HK-2 (cell line): ENCODE measurements around the gene CTDP1.
"Not testable (repeated sequence)": the region's sequence is repeated elsewhere in the genome, so short reads cannot be mapped to it uniquely, and the experiment has no call there.

Experiments used
- DNase-seq: peaks from one replicate; pipeline ENCODE4 v3.0.0-alpha.2; 2018; ENCODE audit not compliant: unreplicated experiment

Gene CTDP1

DNA sequence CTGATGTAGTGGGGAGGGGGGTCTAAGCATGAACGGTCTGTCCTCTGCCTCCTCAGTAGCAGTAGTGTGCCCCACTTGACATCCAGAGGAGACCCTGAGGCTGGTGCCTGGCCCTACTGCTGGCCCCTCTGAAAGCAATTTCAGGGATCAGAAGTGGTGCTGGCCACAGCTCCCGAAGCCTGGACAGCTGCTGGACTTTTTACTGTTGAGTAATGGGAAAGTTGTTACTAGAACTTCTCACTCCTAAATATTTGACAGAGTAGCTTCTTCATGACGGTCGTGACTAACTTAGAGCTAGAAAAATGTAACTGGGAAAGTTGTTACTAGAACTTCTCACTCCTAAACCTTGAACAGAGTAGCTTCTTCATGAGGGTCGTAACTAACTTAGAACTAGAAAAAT, 23.3 kb downstream of the CTDP1 start:
- DNase-seq = no peak

DNA sequence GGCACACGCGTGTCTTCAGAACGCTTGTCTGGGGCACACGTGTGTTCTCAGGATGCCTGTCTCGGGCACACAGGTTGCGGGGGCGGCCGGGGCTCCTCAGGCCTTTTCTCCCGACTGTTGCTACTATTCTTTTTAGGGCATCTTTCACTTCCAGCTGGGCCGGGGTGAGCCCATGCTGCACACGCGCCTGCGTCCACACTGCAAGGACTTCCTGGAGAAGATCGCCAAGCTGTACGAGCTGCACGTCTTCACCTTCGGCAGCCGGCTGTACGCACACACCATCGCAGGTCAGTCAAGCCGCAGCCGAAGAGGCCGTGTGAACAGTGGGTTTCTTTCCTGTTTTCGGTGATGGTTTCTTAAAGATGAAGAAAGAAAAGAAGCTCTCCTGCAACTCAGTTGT, 25.0 kb downstream of the CTDP1 start:
- no peak for DNase-seq

DNA sequence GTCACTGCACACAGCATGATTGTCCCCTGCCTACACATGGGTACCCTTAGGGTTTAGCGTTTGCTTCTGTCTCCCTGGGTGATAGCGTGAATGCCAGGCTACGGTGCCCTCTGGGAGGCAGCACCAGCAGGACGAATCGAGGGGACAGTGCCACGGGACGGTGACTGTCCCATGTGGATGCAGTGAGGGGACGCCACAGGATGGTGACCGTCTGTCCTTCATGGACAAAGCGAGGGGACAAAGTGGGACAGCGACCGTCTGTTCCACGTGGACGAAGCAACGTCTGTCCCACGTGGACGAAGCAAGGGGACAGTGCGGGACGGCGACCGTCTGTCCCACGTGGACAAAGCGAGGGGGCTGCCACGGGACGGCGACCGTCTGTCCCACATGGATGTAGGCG, 25.7 kb downstream of the CTDP1 start:
- DNase-seq = no peak

DNA sequence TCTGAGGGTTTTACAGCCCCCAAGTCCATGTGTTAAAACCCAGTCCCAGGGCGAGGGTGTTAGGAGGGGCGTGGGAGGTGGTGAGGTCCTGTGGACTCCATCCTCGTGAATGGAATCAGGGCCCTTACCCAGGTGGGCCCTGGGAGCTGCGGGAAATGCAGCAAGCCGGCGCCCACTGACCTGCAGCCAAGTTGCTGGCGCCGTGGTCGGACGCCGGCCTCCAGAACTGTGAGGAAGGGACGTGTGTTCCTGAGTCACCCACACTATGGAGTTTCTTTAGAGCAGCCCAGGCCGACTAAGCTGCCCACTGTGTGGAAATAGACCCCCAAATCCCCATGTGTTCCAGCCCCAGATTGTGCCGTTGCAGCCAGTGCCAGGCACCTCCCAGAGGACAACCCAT, 26.4 kb downstream of the CTDP1 start:
- no peak for DNase-seq

DNA sequence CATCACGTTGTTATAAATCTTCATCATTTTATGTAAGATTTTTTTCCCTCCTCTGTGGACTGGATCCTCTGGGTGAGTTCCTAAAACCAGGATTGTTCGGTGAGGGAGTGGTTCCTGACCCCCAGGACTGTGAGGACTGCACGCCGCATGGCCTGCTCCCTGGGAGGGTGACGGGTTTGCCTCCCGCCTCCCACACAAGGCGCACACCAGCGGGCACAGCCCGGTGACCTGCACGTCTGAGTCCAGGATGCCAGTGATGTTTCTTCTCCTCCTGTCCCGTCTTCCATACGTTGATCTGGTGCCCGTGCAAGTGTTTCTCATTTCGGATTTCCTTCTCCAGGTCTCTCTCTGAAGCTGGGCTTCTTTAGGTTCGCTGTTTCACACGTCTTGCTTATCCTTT, 27.1 kb downstream of the CTDP1 start:
- no peak for DNase-seq

- no peak for DNase-seq
Observed at GRCh38 chr18:79707239-79707638, 27.6 kb downstream of the CTDP1 start.

GRCh38 chr18:79707671-79708070, 28.1 kb downstream of the CTDP1 start:
- no peak for DNase-seq

DNA sequence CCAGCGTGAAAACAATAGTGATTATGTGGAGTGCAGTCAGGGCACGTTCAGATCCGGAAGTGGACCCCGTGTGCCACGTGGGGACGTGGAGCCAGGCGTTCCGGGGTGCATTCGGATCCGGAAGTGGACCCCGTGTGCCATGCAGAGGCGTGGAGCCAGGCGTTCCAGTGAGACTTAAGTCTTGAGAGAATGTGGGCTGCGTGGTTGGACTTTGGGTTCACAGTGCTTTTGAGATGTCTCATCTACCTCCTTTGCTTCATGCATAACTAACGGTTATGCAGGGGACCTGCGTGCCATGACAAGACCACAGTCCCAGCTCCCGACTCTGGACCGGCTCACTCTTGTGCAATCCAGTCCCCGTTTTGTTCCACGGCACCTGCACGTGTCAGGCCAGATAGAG, 28.8 kb downstream of the CTDP1 start:
- DNase-seq = no peak

GRCh38 chr18:79712206-79712857, 32.7 kb downstream of the CTDP1 start:
- DNase-seq = no peak

GRCh38 chr18:79713341-79713740, 33.7 kb downstream of the CTDP1 start:
- no peak for DNase-seq

DNA sequence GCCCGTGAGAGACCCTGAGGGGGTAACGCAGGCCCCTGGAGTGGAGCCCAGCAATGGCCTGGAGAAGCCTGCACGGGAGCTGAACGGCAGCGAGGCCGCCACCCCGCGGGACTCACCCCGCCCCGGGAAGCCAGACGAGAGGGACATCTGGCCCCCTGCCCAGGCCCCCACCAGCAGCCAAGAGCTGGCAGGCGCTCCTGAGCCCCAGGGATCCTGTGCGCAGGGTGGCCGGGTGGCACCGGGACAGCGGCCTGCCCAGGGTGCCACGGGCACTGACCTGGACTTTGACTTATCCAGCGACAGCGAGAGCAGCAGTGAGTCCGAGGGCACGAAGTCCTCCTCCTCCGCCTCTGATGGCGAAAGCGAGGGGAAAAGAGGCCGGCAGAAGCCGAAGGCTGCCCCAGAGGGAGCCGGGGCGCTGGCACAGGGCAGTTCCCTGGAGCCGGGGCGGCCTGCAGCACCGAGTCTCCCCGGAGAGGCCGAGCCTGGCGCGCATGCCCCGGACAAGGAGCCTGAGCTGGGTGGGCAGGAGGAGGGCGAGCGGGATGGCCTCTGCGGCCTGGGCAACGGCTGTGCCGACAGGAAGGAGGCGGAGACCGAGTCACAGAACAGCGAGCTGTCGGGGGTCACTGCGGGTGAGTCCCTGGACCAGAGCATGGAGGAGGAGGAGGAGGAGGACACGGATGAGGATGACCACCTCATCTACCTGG, 35.1 kb downstream of the CTDP1 start:
- no peak for DNase-seq

GRCh38 chr18:79715280-79715679, 35.7 kb downstream of the CTDP1 start:
- no peak for DNase-seq

GRCh38 chr18:79717059-79717458, 37.5 kb downstream of the CTDP1 start:
- no peak for DNase-seq

GRCh38 chr18:79717555-79718074, 38.0 kb downstream of the CTDP1 start:
- no peak for DNase-seq

- DNase-seq = no peak
Observed at GRCh38 chr18:79718126-79718525, 38.5 kb downstream of the CTDP1 start.

- no peak for DNase-seq
Observed at GRCh38 chr18:79718878-79719477, 39.4 kb downstream of the CTDP1 start.

GRCh38 chr18:79719478-79720358, 40.1 kb downstream of the CTDP1 start:
- DNase-seq = not testable (repeated sequence)

DNA sequence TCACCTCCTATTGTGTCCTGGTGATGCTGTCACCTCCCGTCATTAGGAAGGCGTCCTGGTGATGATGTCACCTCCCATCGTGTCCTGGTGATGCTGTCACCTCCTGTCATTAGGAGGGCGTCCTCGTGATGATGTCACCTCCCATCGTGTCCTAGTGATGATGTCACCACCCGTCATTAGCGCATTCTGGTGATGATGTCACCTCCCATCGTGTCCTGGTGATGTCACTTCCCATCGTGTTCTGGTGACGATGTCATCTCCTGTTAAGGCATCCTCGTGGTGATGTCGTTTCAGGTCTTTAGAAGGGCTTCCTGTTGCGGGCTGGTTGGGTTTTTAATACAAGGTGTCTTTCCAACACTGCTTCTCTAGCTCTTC, 40.7 kb downstream of the CTDP1 start:
- no peak for DNase-seq

GRCh38 chr18:79723036-79723435, 43.4 kb downstream of the CTDP1 start:
- DNase-seq = no peak

- DNase-seq = no peak
Observed at GRCh38 chr18:79723628-79724027, 44.0 kb downstream of the CTDP1 start.

DNA sequence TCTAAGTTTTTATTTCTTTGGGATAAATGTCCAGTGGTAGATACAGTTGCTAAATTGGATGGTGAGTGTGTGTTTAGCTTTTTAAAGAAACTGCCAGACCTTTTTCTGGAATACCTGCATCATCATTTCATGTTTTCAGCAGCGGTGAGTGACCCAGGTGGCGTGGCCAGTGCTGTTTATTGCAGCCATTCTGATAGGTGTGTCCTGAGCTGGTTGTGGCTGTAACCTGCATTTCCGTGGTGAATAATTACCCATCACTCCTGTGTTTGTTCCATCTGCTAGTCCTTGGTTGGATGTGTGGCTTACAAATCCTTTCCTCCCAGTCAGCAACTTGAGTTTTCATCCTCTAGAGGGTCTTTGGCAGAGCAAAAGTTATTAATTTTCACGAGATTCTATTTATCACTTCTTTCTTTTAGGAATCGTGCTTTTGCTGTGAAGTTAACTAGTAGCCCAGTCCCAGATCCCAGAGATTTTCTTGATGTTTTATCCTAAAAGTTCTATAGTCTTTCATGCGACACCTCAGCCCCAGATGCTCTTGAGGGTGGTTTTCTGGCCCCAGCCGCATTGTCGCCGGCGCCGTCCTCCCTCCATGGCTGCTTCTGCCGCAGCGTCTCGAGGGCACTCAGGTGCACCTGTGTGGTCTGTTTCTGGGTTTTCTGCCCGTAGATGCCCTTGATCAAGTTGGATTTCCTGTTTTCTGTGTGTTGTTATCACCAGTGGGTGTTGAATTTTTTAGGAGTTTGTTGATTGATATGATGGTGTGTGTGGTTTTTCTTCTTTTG, 44.9 kb downstream of the CTDP1 start:
- DNase-seq = no peak
